Right atrium auricular region (tissue), 2 donors: ENCODE measurements around the gene TK2. TPM values are rescaled to one million over a fixed set of nuclear protein-coding genes. Genes with fewer than 3 reads are reported as not detected.

Source experiments
- DNase-seq: peaks from one replicate; pipeline ENCODE4 v3.0.0-alpha.2; 2019; ENCODE audit warnings: low spot score
- H3K27ac ChIP-seq, 2 donors: fragments of 200-600 bp; sonication (generic); 1 replicate in 1 of 2; 2 replicates in 1 of 2; pipeline ENCODE4 v1.5.1; 2016 to 2019
- H3K27me3 ChIP-seq, 2 donors: fragments of 200-600 bp; sonication (generic); one replicate each; pipeline versions ENCODE4 v1.5.1 to v1.6.0; 2017 to 2019
- H3K36me3 ChIP-seq: fragments of 200-600 bp; sonication (generic); one replicate; pipeline ENCODE4 v1.5.1; 2016
- H3K4me1 ChIP-seq, 2 donors: fragments of 200-600 bp; sonication (generic); one replicate each; pipeline versions ENCODE4 v1.5.1 to v1.6.0; 2017 to 2019
- H3K4me3 ChIP-seq, 2 donors: fragments of 200-600 bp; sonication (generic); 1 replicate in 1 of 2; 2 replicates in 1 of 2; pipeline ENCODE4 v1.5.1; 2017 to 2019; ENCODE audit warnings: mild to moderate bottlenecking in 1 of 2, moderate library complexity in 1 of 2
- H3K9me3 ChIP-seq, 2 donors: fragments of 200-600 bp; sonication (generic); one replicate each; pipeline ENCODE4 v1.5.1; 2019
- CTCF ChIP-seq, 2 donors: fragments of 200-600 bp; sonication (generic); IDR thresholded peaks; one replicate each; pipeline ENCODE4 v1.5.1; 2019; ENCODE audit warnings: antibody characterized with exemption in 2 of 2
- total RNA-seq, 2 donors: library from RNA; depleted of rRNA; stranded (reverse); fragments of >200 nt; gene quantifications; one replicate each; pipeline ENCODE4 v1.1.0, GENCODE V29; 2016

The TK2 gene
- total RNA-seq, 2 donors from 2014 or later: 20.7 to 24.5 TPM

- H3K9me3 ChIP-seq: no peaks in the 10 kb centered on the region
- DNase-seq: no peak
- H3K36me3 ChIP-seq: no peaks in the 10 kb centered on the region
- TF ChIP-seq CTCF (IDR thresholded peaks at IDR 0.05): no peak
- H3K4me3 ChIP-seq: no peak overlapping the region
- H3K27me3 ChIP-seq: no peaks in the 10 kb centered on the region
- no peak overlapping the region for H3K27ac ChIP-seq
- H3K4me1 ChIP-seq: peaks cover 0 to 12% of the 10 kb centered on the region in 2 donors
These were observed 25.1 kb upstream of the TK2 start for GRCh38 chr16:66575060-66575459.

DNA sequence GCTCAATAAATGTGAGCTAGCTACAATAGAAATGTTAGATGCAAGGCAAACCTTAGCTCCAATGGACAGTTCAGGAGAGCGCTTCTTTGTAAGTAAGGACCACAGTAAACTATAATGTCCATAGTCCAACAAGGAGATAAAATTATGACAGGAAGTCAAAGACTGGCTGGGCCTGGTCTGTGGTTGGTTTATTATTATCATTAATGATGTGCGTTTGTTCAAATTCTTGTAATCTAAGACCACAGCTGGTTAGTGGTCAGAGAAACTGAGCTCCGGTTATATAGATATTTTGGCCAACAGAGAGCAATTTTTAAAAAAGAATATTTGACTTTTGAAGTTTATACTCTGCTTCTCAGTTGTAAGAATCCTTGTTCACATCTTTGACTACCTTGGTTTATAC, 24.6 kb upstream of the TK2 start:
- Histone ChIP-seq H3K27ac (no peak overlapping the region), H3K36me3 (no peaks in the 10 kb centered on the region), H3K9me3 (no peaks in the 10 kb centered on the region), H3K4me1 (peaks cover 0 to 12% of the 10 kb centered on the region in 2 donors), H3K4me3 (no peak overlapping the region), H3K27me3 (no peaks in the 10 kb centered on the region)
- no peak for DNase-seq
- TF ChIP-seq CTCF (IDR thresholded peaks at IDR 0.05): no peak

- Histone ChIP-seq H3K9me3 (no peaks in the 10 kb centered on the region), H3K4me3 (no peak overlapping the region), H3K27me3 (no peaks in the 10 kb centered on the region), H3K4me1 (peaks cover 0 to 9% of the 10 kb centered on the region in 2 donors), H3K36me3 (no peaks in the 10 kb centered on the region), H3K27ac (no peak overlapping the region)
- TF ChIP-seq CTCF (IDR thresholded peaks at IDR 0.05): no peak
- no peak for DNase-seq
These were observed 24.2 kb upstream of the TK2 start for GRCh38 chr16:66574081-66574480.

- Histone ChIP-seq H3K9me3 (no peaks in the 10 kb centered on the region), H3K4me1 (no peaks in the 10 kb centered on the region), H3K36me3 (no peaks in the 10 kb centered on the region), H3K27me3 (no peaks in the 10 kb centered on the region), H3K27ac (no peak overlapping the region), H3K4me3 (no peak overlapping the region)
- TF ChIP-seq CTCF (IDR thresholded peaks at IDR 0.05): no peak
- DNase-seq: no peak
These were observed 22.4 kb upstream of the TK2 start for GRCh38 chr16:66572356-66572755.

DNA sequence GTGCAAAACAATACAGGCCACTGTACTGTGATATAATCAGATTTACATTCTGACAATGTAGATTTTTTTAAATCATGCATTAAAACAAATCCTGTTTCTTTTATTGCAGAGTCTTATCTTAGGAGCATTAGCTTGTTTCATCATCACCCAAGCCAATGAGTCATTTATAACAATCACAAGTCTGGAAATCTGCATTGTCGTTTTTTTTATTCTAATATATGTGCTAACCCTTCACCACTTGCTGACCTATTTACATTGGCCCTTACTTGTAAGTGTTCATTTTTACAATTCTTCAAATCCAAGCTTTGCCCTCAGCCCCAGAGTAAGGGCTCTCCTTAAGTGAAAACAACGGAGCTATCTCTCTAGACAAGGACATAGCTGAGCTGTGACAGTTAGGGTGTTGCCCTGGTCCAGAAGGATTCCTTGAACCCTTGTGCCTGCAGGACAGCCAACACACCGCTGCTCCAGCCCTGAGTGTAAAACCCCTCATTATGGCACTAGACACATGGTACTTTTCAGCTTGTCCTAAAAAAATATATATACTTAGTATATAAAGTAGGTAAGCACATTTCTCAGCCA, 20.0 kb upstream of the TK2 start:
- Histone ChIP-seq H3K27me3 (no peaks in the 10 kb centered on the region), H3K4me1 (no peaks in the 10 kb centered on the region), H3K4me3 (no peak overlapping the region), H3K9me3 (no peaks in the 10 kb centered on the region), H3K36me3 (peaks cover 11% of the 10 kb centered on the region), H3K27ac (no peak overlapping the region)
- TF ChIP-seq CTCF (IDR thresholded peaks at IDR 0.05): no peak
- no peak for DNase-seq

- H3K4me3 ChIP-seq: no peak overlapping the region
- H3K27me3 ChIP-seq: no peaks in the 10 kb centered on the region
- no peaks in the 10 kb centered on the region for H3K9me3 ChIP-seq
- H3K4me1 ChIP-seq: no peaks in the 10 kb centered on the region
- DNase-seq: no peak
- TF ChIP-seq CTCF (IDR thresholded peaks at IDR 0.05): no peak
- H3K36me3 ChIP-seq: peaks cover 11% of the 10 kb centered on the region
- no peak overlapping the region for H3K27ac ChIP-seq
These were observed 19.2 kb upstream of the TK2 start for GRCh38 chr16:66569131-66569530.
